CD14-positive monocyte (primary cell): ENCODE results near the gene LMBRD1. TPM values are rescaled to one million over a fixed set of nuclear protein-coding genes. Genes with fewer than 3 reads are reported as not detected.

Experiments
- DNase-seq, 3 donors: peaks; one replicate each; pipeline ENCODE4 v3.0.0-alpha.2; 2011 to 2022
- H2AFZ ChIP-seq: 2 replicates; pipeline ENCODE4 v1.6.0; 2012; ENCODE audit warnings: mild to moderate bottlenecking, low read depth, low read length, inconsistent platforms; ENCODE audit not compliant: insufficient read depth, poor library complexity, severe bottlenecking
- H3K27ac ChIP-seq, 2 donors: 1 replicate in 1 of 2; 2 replicates in 1 of 2; pipeline ENCODE4 v1.5.1; 2012 to 2013; ENCODE audit warnings: low read length in 2 of 2, control low read depth in 1 of 2, inconsistent platforms in 1 of 2, low read depth in 1 of 2, mild to moderate bottlenecking in 1 of 2
- H3K27me3 ChIP-seq, 2 donors: one replicate each; pipeline versions ENCODE4 v1.6.0 to v1.6.1; 2011 to 2013; ENCODE audit warnings: low read length in 2 of 2; ENCODE audit not compliant: control insufficient read depth in 2 of 2, insufficient read depth in 2 of 2
- H3K36me3 ChIP-seq, 2 donors: replicated peaks in 1 of 2; 1 replicate in 1 of 2; 2 replicates in 1 of 2; pipeline versions ENCODE4 v1.5.1 to v1.6.1; 2012 to 2013; ENCODE audit warnings: low read length in 2 of 2, control low read depth in 1 of 2, inconsistent platforms in 1 of 2, mild to moderate bottlenecking in 1 of 2; ENCODE audit not compliant: insufficient read depth in 2 of 2, control insufficient read depth in 1 of 2
- H3K4me1 ChIP-seq, 2 donors: 1 replicate in 1 of 2; 2 replicates in 1 of 2; pipeline versions ENCODE4 v1.5.1 to v1.6.1; 2012 to 2013; ENCODE audit warnings: low read length in 2 of 2, control low read depth in 1 of 2, inconsistent platforms in 1 of 2, mild to moderate bottlenecking in 1 of 2, moderate library complexity in 1 of 2; ENCODE audit not compliant: insufficient read depth in 2 of 2, control insufficient read depth in 1 of 2
- H3K4me2 ChIP-seq: replicated peaks from 2 replicates; pipeline ENCODE3; 2012; ENCODE audit warnings: low read length, moderate library complexity, mild to moderate bottlenecking; ENCODE audit not compliant: poor library complexity, severe bottlenecking; ENCODE audit errors: extremely low read depth
- H3K4me3 ChIP-seq, 3 experiments: fragments of 200-600 bp in 1 of 3; sonication (generic) in 1 of 3; replicated peaks in 1 of 3; 1 replicate in 2 of 3; 2 replicates in 1 of 3; pipeline ENCODE4 v1.5.1; 2011 to 2013; ENCODE audit warnings: low read length in 3 of 3, mild to moderate bottlenecking in 3 of 3, control low read depth in 2 of 3, low read depth in 2 of 3, inconsistent platforms in 1 of 3, moderate library complexity in 1 of 3
- H3K79me2 ChIP-seq: 2 replicates; pipeline ENCODE4 v1.6.0; 2012; ENCODE audit warnings: mild to moderate bottlenecking, control low read depth, inconsistent platforms, low read length, moderate library complexity; ENCODE audit not compliant: insufficient read depth
- H3K9ac ChIP-seq: 2 replicates; pipeline ENCODE4 v1.6.0; 2017; ENCODE audit warnings: low read length, mild to moderate bottlenecking; ENCODE audit not compliant: insufficient read depth, poor library complexity, severe bottlenecking
- H3K9me3 ChIP-seq, 2 donors: replicated peaks in 1 of 2; 1 replicate in 1 of 2; 2 replicates in 1 of 2; pipeline versions ENCODE4 v1.5.1 to v1.6.1; 2012 to 2013; ENCODE audit warnings: low read length in 2 of 2, control low read depth in 1 of 2; ENCODE audit not compliant: control insufficient read depth in 1 of 2, insufficient read depth in 1 of 2
- H4K20me1 ChIP-seq: 2 replicates; pipeline ENCODE4 v1.6.0; 2012; ENCODE audit warnings: mild to moderate bottlenecking, low read length, control low read depth, moderate library complexity; ENCODE audit not compliant: insufficient read depth
- H3K27ac Mint-ChIP-seq, 7 donors: one replicate each; pipeline ENCODE4 v1.8.0; 2020; ENCODE audit warnings: mild to moderate bottlenecking in 7 of 7, mixed read lengths in 7 of 7, moderate library complexity in 6 of 7, inconsistent platforms in 2 of 7
- H3K27me3 Mint-ChIP-seq, 3 donors: one replicate each; pipeline ENCODE4 v1.8.0; 2021 to 2022; ENCODE audit warnings: low read depth in 3 of 3, mild to moderate bottlenecking in 3 of 3, mixed read lengths in 3 of 3, moderate library complexity in 3 of 3, inconsistent platforms in 1 of 3
- H3K36me3 Mint-ChIP-seq, 2 donors: one replicate each; pipeline ENCODE4 v1.8.0; 2020; ENCODE audit warnings: mixed read lengths in 2 of 2, inconsistent platforms in 1 of 2, mild to moderate bottlenecking in 1 of 2
- H3K4me1 Mint-ChIP-seq: one replicate; pipeline ENCODE4 v1.8.0; 2020; ENCODE audit warnings: mild to moderate bottlenecking, mixed read lengths
- H3K4me3 Mint-ChIP-seq, 2 donors: one replicate each; pipeline ENCODE4 v1.8.0; 2020; ENCODE audit warnings: mild to moderate bottlenecking in 2 of 2, mixed read lengths in 2 of 2, moderate library complexity in 1 of 2
- H3K9me3 Mint-ChIP-seq, 7 donors: one replicate each; pipeline ENCODE4 v1.8.0; 2020 to 2022; ENCODE audit warnings: mixed read lengths in 7 of 7, mild to moderate bottlenecking in 6 of 7, moderate library complexity in 6 of 7, inconsistent platforms in 2 of 7
- CTCF ChIP-seq: fragments of 200-600 bp; IDR thresholded peaks from one replicate; pipeline ENCODE4 v1.8.0; 2022; ENCODE audit warnings: antibody characterized with exemption, mild to moderate bottlenecking
- WGBS: methylation state at CpG from one replicate; pipeline ENCODE4 v1.1.5; 2013; ENCODE audit warnings: missing lambda C conversion rate; ENCODE audit not compliant: insufficient coverage; 5-methylcytosine and 5-hydroxymethylcytosine counted together
- intact Hi-C, 2 donors: fragments of 100-400 bp; cut with micrococcal nuclease; formaldehyde crosslinking; loops; one replicate each; pipeline versions ENCODE4 v1.15.0 to v1.15.1; 2023
- polyA plus RNA-seq, 3 donors: library from polyadenylated mRNA; depleted of rRNA in 1 of 3; unstranded in 2 of 3; stranded (reverse) in 1 of 3; fragments of 300-500 nt in 2 of 3; fragments of >200 nt in 1 of 3; fragmentation: Illumina TruSeq in 2 of 3; gene quantifications; 1 replicate in 2 of 3; 2 replicates in 1 of 3; pipeline ENCODE4 v1.2.3, GENCODE V29; 2012 to 2021

LMBRD1 gene
- polyA plus RNA-seq, 3 donors, result 24.7 to 71.6 (median 64.2) TPM

GRCh38 chr6:69816026-69816425, 19.2 kb upstream of the LMBRD1 start:
- peaks cover 0 to 5% (median 0%) of the 10 kb centered on the region in 7 donors for H3K9me3 Mint-ChIP-seq
- H3K4me1 ChIP-seq, result peaks cover 20 to 32% of the 10 kb centered on the region in 2 donors
- TF ChIP-seq CTCF, result no peak
- H3K79me2 ChIP-seq, result no peaks in the 10 kb centered on the region
- no peak overlapping the region for H3K4me3 ChIP-seq
- H3K36me3 Mint-ChIP-seq, result peaks cover 0 to 2% of the 10 kb centered on the region in 2 donors
- peaks cover 0 to 3% (median 0%) of the 10 kb centered on the region in 3 donors for H3K27me3 Mint-ChIP-seq
- H3K4me2 ChIP-seq, result no peak overlapping the region
- H2AFZ ChIP-seq, result no peak overlapping the region
- intact Hi-C loops, result no loop called here
- no peak overlapping the region for H3K27ac ChIP-seq
- H3K4me1 Mint-ChIP-seq, result peaks cover 30% of the 10 kb centered on the region
- peak overlapping the region in 1 of 7 donors; percentile 52 for H3K27ac Mint-ChIP-seq
- no peaks in the 10 kb centered on the region for H3K36me3 ChIP-seq
- H3K9me3 ChIP-seq, result no peaks in the 10 kb centered on the region
- whole genome bisulfite sequencing, result no CpG with 5 or more reads among the region's 1 CpG
- no peak for DNase-seq
- no peaks in the 10 kb centered on the region for H4K20me1 ChIP-seq
- no peaks in the 10 kb centered on the region for H3K27me3 ChIP-seq
- no peak overlapping the region for H3K9ac ChIP-seq
- no peak overlapping the region for H3K4me3 Mint-ChIP-seq

- peak overlapping the region in 1 of 3 experiments; percentile 42 for H3K4me3 ChIP-seq
- peaks cover 0 to 1% (median 0%) of the 10 kb centered on the region in 3 donors for H3K27me3 Mint-ChIP-seq
- TF ChIP-seq CTCF, result no peak
- no peak overlapping the region for H3K9ac ChIP-seq
- peaks cover 0 to 7% (median 2%) of the 10 kb centered on the region in 7 donors for H3K9me3 Mint-ChIP-seq
- no peaks in the 10 kb centered on the region for H3K36me3 ChIP-seq
- H3K9me3 ChIP-seq, result no peaks in the 10 kb centered on the region
- peak overlapping the region; percentile 35 to 90 (median 78) for H3K27ac Mint-ChIP-seq
- H2AFZ ChIP-seq, result peak overlapping the region; percentile 52
- H4K20me1 ChIP-seq, result no peaks in the 10 kb centered on the region
- H3K27me3 ChIP-seq, result no peaks in the 10 kb centered on the region
- no CpG with 5 or more reads among the region's 1 CpG for WGBS
- H3K4me2 ChIP-seq, result peak overlapping the region; percentile 44
- H3K79me2 ChIP-seq, result no peaks in the 10 kb centered on the region
- peak overlapping the region in 1 of 2 donors; percentile 75 for H3K4me3 Mint-ChIP-seq
- peaks cover 20 to 32% of the 10 kb centered on the region in 2 donors for H3K4me1 ChIP-seq
- intact Hi-C loops, result no loop called here
- peak; percentile 54 to 79 (median 55) for DNase-seq
- peaks cover 0 to 2% of the 10 kb centered on the region in 2 donors for H3K36me3 Mint-ChIP-seq
- peak overlapping the region in 1 of 2 donors; percentile 75 for H3K27ac ChIP-seq
- H3K4me1 Mint-ChIP-seq, result peaks cover 35% of the 10 kb centered on the region
Measured at GRCh38 chr6:69813508-69813907, 16.7 kb upstream of the LMBRD1 start.
